GM21367 (cell line): ENCODE measurements around the gene SLC12A4.
"Not testable (repeated sequence)": the region's sequence is repeated elsewhere in the genome, so short reads cannot be mapped to it uniquely, and the experiment has no call there.

ENCODE experiments used
- ATAC-seq: cut with Tn5 transposase; IDR thresholded peaks from one replicate; pipeline ENCODE4 v1.9.1; 2021; ENCODE audit not compliant: unreplicated experiment

SLC12A4 gene

DNA sequence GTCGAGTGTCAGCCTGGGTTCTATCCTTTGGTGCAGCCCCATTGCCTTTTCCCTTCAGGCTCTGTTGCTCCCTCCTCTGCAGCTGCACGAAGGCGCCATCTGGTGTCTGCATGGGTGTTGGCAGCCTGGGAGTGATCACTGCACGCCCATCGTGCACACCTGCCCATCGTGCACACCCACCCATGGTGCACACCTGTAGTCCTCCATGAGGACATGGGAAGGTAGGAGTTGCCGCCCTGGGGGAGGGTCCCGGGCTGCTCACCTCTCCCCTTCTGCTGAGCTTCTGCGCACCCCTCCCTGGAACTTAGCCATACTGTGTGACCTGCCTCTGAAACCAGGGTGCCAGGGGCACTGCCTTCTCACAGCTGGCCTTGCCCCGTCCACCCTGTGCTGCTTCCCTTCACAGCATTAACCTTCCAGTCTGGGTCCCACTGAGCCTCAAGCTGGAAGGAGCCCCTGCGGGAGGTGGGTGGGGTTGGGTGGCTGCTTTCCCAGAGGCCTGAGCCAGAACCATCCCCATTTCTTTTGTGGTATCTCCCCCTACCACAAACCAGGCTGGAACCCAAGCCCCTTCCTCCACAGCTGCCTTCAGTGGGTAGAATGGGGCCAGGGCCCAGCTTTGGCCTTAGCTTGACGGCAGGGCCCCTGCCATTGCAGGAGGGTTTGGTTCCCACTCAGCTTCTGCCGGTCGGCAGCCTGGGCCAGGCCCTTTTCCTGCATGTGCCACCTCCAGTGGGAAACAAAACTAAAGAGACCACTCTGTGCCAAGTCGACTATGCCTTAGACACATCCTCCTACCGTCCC is 39.7 kb downstream of the SLC12A4 start:
- no peak for ATAC-seq

DNA sequence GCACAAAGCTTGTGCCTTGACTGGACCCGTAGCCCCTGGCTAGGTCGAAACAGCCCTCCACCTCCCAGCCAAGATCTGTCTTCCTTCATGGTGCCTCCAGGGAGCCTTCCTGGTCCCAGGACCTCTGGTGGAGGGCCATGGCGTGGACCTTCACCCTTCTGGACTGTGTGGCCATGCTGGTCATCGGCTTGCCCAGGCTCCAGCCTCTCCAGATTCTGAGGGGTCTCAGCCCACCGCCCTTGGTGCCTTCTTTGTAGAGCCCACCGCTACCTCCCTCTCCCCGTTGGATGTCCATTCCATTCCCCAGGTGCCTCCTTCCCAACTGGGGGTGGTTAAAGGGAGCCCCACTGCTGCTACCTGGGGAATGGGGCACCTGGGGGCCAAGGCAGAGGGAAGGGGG is 40.3 kb downstream of the SLC12A4 start:
- ATAC-seq, result no peak

DNA sequence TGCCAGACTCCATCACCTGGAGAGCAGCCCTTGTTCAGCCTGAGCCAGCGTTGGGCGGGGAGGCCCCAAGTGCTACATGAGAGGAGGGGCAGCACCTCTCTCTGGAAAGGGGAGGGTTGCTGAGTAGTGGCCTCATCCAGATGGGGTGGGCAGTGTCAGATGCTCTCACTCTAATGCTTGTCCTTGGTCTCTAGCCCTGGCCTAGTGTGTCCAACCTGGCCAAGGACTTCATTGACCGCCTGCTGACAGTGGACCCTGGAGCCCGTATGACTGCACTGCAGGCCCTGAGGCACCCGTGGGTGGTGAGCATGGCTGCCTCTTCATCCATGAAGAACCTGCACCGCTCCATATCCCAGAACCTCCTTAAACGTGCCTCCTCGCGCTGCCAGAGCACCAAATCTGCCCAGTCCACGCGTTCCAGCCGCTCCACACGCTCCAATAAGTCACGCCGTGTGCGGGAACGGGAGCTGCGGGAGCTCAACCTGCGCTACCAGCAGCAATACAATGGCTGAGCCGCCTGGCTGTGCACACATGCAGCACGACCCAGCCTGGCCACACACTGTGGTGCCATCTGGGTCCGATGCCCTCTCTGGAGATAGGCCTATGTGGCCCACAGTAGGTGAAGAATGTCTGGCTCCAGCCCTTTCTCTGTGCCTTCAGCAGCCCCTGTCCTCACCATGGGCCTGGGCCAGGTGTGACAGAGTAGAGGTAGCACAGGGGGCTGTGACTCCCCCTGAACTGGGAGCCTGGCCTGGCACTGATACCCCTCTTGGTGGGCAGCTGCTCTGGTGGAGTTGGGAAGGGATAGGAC is 41.1 kb downstream of the SLC12A4 start:
- no peak for ATAC-seq

DNA sequence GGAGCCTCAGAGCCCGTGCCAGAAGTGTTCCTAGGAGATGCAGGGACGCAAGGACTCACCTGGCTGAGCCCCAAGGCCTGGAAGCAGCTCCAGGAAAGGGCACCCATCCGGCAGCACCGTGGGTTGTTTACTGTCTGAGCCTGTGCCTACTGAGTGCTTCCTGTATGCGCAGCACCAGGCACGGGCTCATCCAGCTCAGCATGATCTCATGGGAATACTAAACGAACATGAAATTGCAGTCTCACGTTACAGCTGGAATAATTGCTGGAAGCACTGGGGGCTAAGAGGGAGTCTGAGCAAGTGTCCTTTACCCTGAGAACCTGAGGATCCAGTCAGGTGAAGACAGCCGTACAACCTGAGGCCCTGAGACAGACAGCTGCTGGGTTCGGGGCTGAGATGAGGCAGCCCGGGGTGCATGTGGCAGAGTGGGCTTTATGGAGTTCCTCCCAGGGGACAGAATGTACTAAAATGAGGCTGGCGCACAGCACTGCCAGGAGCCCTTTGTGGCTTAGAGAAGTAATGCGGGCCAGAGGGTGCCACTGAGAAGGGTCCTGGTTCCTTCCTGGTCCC is 42.2 kb downstream of the SLC12A4 start:
- ATAC-seq, result no peak

DNA sequence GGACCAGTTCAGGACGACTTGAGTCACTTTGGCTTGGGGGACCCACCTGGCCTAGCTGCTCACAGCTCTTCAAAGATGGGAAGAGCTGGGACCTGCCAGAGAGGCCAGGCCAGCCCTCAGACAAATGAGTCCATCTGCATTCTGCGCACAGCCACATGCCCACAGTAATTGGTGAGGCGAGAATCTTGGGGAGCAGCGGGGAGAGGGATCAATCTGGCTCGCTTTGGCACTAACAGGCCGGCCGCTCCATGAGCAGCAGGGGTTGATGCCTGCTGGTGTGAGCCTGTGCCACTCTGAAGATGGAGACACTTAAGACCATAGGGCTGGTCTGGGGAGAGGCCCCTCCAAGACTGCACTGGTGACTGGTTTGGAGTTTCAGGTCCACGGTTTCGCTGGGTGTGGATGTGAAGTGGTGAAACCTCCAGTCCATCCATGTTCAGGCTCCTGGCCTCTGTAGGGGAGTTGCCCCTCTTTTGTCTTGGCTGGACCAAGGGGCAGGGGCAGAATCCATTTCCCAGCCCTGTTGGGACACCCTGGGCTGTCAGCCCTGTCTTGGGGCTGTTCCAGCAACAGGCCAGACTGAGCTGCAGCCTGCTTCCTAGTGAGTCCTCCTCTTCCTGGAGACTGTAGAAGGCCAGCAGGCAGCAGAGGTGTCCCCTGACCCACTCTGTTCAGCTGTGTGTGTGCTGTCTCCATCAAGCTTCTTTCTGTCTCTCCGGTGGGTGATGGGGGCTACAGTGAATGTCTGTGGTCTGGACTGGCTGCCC is 44.1 kb downstream of the SLC12A4 start:
- no peak for ATAC-seq

DNA sequence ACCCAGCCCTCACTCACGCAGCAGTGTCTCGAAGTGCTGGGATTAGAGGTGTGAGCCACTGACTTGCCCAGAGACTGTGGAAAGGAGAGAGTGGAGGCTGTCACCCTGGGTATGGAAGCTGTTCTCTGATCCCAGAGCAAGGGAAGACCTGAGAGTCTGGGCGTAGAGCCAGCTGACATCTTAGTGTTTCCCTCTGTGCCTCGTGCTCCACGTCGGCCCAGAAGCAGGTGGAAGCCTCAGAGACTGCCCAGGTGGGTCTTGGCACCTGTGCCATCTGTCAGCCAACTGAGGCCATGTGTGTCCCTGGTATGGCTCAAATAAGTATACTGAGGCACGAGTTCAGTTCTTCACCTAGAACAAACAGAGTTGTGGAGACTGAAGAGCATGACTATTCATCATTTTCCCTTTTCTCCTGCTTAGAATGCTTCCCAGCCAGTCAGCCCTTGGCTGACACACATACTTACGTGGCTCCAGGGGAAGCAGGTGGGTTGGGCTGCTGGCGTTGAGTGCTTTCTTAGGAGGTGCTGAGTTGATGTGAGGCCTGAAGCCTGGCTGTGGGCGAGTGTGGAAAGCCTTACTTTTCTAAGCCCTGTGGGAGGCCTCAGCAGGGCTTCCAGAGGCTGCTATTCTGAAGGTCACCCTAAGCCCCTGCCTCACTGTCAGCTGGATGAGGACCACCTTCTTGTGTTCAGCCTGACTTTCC is 44.9 kb downstream of the SLC12A4 start:
- ATAC-seq, result no peak

DNA sequence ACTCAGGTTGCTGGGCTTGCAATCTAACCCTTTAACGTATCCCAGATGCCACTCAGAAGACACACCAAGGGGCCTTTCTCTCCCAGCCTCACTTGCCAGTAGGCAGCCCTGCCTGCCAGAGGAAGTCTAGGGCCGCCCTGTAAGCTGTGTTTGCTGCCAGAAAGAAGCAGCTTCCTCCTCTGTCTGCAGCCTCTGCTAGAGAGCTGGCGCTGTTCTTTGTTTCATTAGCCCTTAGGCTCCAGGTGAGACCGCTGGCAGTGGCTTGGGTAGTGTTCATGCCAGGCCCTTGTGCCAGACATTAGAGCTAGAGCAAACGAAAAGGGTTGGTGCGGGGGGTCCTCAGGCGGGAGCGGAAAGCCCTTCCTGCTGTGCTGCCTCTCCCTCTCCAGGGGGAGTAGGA is 45.7 kb downstream of the SLC12A4 start:
- ATAC-seq, result no peak

DNA sequence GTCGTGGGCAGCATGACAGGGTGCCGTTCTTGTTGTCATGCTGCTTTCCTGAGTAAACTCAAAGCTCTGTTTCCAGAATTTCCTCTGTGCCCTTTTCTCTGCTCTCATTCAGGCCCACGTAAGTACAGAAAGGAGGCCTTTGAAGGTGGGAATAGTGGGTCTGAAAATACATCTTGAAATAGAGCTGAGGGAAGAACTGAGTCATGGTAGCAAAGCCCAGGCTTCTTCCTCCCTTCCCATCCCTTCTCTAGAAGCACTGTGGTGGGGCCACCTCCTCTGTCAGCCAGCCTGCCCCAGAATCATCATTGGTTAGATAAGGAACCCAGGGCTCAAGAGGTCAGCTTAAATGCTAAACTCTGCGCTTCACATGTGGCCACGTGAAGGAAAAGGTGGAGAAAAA is 46.2 kb downstream of the SLC12A4 start:
- ATAC-seq, result no peak

DNA sequence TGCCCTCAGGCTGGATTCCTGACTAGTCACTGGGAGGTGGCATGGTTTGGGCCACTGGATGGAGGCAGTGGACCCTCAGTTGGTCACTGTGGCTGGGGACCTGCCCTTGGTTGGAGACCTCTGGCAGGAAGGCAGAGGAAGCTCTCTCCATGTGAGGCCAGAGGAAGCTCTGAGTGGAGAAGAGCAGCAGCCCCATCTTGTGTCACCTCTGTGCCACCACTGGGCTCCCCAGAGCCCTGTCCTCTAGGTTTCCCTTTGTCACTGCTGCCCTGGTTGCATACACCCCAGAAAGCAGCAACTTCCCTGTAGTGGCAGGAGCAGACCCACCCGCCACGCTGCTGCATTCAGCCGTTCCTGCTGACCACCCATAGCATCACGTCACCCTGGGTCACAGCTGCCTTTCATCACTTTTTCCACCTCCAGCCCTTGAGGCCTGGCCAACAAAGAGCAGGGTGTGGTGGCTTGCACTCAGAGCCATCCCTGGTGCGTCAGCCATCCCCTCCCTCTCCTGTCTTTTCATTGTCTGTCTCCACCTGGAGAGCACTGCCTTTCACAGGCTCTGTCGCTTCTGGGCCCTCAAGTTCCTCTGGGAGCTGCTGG is 48.7 kb downstream of the SLC12A4 start:
- ATAC-seq, result no peak

DNA sequence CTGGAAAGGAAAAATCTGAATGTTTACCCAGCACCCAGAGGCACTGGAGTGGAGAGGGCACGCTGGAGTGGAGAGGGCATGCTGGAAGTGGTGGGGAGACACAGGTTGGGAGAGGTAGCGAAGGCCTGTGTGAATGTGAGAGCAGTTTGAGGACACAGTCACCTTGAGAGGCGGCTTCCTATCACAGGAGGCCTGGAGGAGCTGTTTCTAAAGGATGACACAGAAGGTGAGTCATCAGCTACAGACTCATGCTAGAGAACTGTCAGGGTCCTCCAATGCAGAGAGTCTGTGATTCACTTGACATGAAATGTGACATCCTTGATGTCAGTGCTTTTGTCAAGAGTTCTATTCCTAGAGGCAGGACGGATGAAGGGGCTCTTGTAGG is 50.6 kb downstream of the SLC12A4 start:
- no peak for ATAC-seq

DNA sequence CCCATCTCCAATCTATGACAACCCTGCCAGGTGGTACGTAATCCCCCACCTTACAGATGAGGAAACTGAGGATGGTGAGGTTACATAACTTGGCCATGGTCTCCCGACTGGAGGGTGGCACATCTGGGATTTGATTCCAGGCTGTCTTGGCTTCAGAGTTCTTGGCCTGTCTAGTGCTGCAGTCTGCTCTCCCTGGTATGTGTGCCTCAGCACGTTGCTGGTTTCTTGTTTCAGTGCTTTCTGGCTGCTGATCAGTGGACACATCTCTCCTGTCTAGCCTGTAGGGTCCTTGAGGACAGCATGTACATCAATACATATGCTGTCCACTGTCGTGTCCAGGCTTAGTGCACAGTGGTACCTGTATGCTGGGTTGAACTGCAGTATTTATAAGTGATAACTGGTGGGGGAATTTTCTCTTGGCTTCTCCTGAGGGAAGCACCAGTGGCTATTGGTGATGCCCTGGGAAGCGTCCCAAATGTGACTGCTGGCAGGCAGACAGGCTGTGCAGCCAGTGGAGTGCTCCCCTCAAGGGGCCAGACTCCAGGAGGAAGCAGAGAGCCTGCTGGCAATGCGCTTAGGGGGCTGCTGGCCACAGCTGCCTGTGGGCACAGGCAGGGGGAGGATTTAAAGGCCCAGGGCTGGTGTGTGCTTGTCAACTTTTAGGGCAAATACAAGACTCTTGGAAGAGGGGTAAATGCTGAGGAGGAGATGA is 51.1 kb downstream of the SLC12A4 start:
- no peak for ATAC-seq

DNA sequence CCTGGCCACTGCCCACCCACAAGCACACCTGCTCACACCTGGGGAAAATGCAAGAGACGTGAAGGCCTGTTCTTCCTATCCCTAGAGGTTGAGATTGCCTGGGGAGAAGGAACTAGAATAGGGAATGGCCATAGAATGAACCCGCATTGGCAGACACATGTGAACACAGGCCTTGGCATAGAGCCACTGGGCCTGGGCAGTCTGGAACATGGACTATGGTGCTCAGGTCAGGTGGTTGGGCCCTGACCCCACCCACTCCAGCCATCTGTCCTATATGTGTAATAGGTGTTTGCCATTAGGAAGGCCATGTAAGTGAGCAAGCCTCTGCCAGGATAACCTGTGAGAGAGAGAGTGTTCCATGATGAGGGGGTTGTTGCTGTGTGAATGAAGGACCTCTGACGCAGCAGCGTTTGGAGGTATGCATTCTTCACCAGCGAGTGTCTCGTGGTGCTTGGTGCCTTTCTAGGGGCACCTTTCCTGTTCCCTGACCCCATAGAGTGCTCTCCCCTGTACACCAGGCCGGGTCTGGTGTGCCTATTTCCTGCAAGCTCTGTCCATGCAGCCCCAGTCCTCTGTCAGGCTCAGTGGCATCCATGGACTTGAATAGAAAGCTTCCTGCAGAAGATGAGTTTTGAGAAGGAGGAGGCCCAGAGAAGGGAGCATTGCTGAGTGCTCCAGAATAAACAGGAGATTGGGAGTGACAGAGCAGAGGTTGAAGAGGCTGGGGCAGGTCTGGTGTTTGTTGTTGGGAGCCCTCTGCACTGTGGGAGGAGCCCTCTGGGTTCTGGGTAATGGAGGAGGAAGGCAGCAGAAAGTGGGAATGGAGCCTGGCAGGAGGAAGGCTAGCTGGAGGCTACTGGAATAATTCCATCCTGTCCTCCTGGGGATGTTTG is 52.4 kb downstream of the SLC12A4 start:
- ATAC-seq, result no peak

DNA sequence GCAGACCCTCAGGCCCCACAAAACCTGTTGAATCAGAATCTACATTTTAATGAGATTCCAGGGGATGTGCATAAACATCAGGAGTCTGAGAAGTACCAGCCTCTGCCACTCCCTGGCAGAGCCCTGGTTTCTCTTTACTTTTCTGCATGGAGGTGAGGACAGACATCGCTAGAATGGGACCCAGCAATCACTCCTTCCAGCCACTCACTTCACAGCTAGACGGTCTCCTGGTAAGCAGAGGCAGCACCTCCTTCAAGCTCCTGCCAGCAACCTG is 53.0 kb downstream of the SLC12A4 start:
- ATAC-seq, result not testable (repeated sequence)

DNA sequence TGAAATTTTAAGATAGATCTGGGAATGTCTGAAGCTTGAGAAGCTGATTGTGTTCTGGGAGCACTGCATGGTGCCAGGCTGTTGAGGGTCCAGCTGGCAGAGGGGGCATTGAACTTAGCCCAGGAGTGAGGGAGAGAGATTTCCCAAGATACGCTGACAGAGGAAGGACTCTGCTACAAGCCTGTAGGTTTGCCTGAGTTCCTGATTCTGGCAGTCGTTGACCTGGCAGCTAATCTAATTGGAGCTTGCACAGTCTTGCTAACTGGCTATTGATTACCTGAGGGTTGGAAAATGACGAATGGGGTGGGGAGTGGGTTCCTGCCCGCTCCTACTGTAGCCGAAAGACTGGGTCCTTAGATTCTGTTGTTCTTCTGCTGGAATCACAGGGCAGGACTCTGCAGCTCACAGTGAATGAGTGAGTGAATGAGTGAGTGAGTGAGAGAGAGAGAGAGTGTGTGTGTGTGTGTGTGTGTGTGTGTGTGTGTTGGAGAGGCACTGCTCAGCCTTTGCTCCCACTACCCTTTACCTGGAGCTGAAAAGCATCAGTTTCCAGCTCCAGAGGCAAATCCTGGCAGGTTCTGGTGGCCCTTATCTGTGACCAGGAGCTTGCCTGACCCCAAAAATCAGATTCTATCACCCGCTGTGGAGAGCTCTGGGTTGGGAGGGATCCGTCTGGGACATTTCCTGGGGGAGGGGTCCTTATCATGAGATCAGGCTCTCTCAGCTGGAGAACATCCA is 53.5 kb downstream of the SLC12A4 start:
- ATAC-seq, result no peak

DNA sequence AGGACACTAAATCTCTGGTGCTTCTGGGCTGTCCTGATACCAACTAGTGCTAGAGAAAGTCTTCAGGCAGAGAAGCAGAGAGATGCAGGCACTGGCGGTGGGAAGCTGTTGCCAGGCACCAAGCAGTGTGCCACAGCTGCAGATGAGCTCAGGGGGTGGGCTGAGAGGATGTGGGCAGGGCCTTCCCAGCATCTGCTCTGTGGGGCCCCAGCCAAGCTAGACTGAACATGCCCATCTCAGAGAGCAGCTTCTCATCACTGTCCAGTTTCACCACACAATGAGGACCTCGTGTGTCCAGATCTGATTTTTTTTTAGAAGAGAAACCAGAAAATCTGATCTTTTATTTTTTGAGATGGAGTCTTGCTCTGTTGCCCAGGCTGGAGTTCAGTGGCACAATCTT is 58.3 kb downstream of the SLC12A4 start:
- ATAC-seq, result no peak

DNA sequence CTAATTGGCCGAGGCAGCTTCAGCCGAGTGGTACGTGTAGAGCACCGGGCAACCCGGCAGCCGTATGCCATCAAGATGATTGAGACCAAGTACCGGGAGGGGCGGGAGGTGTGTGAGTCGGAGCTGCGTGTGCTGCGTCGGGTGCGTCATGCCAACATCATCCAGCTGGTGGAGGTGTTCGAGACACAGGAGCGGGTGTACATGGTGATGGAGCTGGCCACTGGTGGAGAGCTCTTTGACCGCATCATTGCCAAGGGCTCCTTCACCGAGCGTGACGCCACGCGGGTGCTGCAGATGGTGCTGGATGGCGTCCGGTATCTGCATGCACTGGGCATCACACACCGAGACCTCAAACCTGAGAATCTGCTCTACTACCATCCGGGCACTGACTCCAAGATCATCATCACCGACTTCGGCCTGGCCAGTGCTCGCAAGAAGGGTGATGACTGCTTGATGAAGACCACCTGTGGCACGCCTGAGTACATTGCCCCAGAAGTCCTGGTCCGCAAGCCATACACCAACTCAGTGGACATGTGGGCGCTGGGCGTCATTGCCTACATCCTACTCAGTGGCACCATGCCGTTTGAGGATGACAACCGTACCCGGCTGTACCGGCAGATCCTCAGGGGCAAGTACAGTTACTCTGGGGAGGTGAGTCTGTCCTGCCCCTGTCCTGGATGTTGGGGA is 59.2 kb downstream of the SLC12A4 start:
- no peak for ATAC-seq

DNA sequence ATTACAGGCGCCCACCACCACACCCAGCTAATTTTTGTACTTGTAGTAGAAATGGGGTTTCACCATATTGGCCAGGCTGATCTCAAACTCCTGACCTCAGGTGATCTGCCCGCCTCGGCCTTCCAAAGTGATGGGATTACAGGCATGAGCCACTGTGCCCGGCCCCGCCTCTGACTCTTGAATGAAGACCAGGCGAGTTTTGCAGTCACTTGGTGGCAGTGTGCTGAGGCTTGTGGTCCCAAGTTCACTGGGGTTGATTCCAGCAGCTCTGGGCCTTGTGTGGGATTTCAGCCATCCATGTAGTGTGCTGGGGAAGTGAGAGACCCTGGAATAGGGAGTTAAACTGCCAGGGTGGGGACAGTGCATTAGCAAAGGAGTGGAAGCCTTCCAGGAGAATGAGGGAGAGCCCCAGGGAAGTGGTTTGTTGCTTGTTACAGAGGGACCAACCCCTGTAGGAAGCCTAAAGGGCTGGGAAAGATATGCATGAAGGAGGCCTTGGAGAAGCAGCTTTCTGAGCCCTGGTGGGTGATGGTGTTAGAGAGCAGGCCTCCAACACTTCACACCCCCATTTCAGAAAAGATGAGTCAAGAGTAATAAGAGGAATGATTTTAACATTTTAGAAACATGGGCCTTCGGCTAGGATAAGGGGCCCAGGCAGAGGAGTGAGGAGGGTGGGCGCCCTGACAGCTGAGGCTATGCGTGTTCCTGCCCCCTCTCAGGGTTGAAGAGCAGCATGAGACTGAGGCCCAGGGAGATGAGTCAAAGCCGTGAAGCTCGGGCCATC is 60.8 kb downstream of the SLC12A4 start:
- no peak for ATAC-seq
